Caco-2 (cell line): ENCODE data around the gene XRN2. TPM values are rescaled to one million over a fixed set of nuclear protein-coding genes. Genes with fewer than 3 reads are reported as not detected.

Experiments
- BruUV-seq: library from RNA; stranded (reverse); fragments of 400-500 nt; replicated peaks from 2 replicates; lab custom pipeline; 2021; lab: Mats Ljungman, UMichigan
- CTCF ChIA-PET: fragments of 300-600 bp; sonication (Branson Sonifier 250); formaldehyde crosslinking; loops from one replicate; lab custom pipeline; 2022; ENCODE audit warnings: antibody characterized with exemption; lab: Charles Lee
- POLR2A ChIA-PET: fragments of 300-600 bp; sonication (Branson Sonifier 250); formaldehyde crosslinking; loops from one replicate; lab custom pipeline; 2022; ENCODE audit warnings: antibody characterized with exemption; lab: Charles Lee
- DNase-seq, 2 experiments: peaks; one replicate each; pipeline versions ENCODE4 v3.0.0 to v3.0.0-alpha.2; 2020 to 2022
- H3K27me3 ChIP-seq: replicated peaks from 2 replicates; pipeline ENCODE4 v1.6.0; 2011; ENCODE audit warnings: low read length; ENCODE audit not compliant: control insufficient read depth, insufficient read depth
- H3K36me3 ChIP-seq: 2 replicates; pipeline ENCODE4 v1.5.1; 2011; ENCODE audit warnings: low read length; ENCODE audit not compliant: control insufficient read depth, insufficient read depth
- H3K4me1 ChIP-seq: fragments of 250-450 bp; sonication (Bioruptor Pico); 2 replicates; pipeline ENCODE4 v1.5.1; 2020; ENCODE audit warnings: mild to moderate bottlenecking
- H3K4me3 ChIP-seq: 2 replicates; pipeline ENCODE4 v1.5.1; 2011; ENCODE audit warnings: low read depth, mild to moderate bottlenecking, control low read depth, low read length
- H3K9me3 ChIP-seq: fragments of 250-450 bp; sonication (Bioruptor Pico); 2 replicates; pipeline ENCODE4 v1.5.1; 2020; ENCODE audit warnings: mild to moderate bottlenecking, moderate library complexity
- H3K27ac Mint-ChIP-seq: one replicate; pipeline ENCODE4 v1.8.0; 2022; ENCODE audit warnings: mixed read lengths; ENCODE audit not compliant: unreplicated experiment
- H3K27me3 Mint-ChIP-seq: one replicate; pipeline ENCODE4 v1.8.0; 2022; ENCODE audit warnings: mixed read lengths; ENCODE audit not compliant: insufficient read depth, unreplicated experiment
- H3K36me3 Mint-ChIP-seq: one replicate; pipeline ENCODE4 v1.8.0; 2022; ENCODE audit warnings: mild to moderate bottlenecking, mixed read lengths; ENCODE audit not compliant: insufficient read depth, unreplicated experiment
- H3K4me1 Mint-ChIP-seq: one replicate; pipeline ENCODE4 v1.8.0; 2022; ENCODE audit warnings: low read depth, mixed read lengths; ENCODE audit not compliant: unreplicated experiment
- H3K4me3 Mint-ChIP-seq: one replicate; pipeline ENCODE4 v1.8.0; 2022; ENCODE audit warnings: mild to moderate bottlenecking, moderate library complexity, mixed read lengths; ENCODE audit not compliant: unreplicated experiment
- H3K9me3 Mint-ChIP-seq: one replicate; pipeline ENCODE4 v1.8.0; 2022; ENCODE audit warnings: mixed read lengths; ENCODE audit not compliant: unreplicated experiment
- CTCF ChIP-seq, 2 experiments: fragments of 200-600 bp in 1 of 2; IDR thresholded peaks; 1 replicate in 1 of 2; 2 replicates in 1 of 2; pipeline versions ENCODE4 v1.5.1 to v1.8.0; 2011 to 2022; ENCODE audit warnings: antibody characterized with exemption in 1 of 2, control low read depth in 1 of 2, inconsistent platforms in 1 of 2, low read depth in 1 of 2, low read length in 1 of 2, mild to moderate bottlenecking in 1 of 2, moderate library complexity in 1 of 2; ENCODE audit not compliant: insufficient read depth in 1 of 2, severe bottlenecking in 1 of 2, unreplicated experiment in 1 of 2
- intact Hi-C: fragments of 100-400 bp; cut with micrococcal nuclease; formaldehyde crosslinking; loops from one replicate; pipeline ENCODE4 v1.10.0; 2022; ENCODE audit not compliant: unreplicated experiment
- total RNA-seq: library from RNA; stranded (reverse); gene quantifications from 2 replicates; pipeline ENCODE4 v1.2.3, GENCODE V29; 2022

The XRN2 gene
- total RNA-seq, 1 experiment from 2014 or later: 86.3 TPM

GRCh38 chr20:21393816-21394519 lies 90.8 kb downstream of the XRN2 start:
- H3K4me3 ChIP-seq: no peak overlapping the region
- H3K36me3 ChIP-seq: no peaks in the 10 kb centered on the region
- Mint-ChIP-seq H3K27me3 (no peaks in the 10 kb centered on the region), H3K4me3 (no peak overlapping the region), H3K27ac (no peak overlapping the region), H3K36me3 (peaks cover 31% of the 10 kb centered on the region), H3K4me1 (no peaks in the 10 kb centered on the region), H3K9me3 (no peaks in the 10 kb centered on the region)
- BruUV-seq: no TSS peak
- no peaks in the 10 kb centered on the region for H3K27me3 ChIP-seq
- POLR2A ChIA-PET: no interaction called here
- DNase-seq: no peak
- intact Hi-C loops: no loop called here
- CTCF ChIA-PET: no interaction called here
- no peak for TF ChIP-seq CTCF (IDR thresholded peaks at IDR 0.05; ENCODE audit: insufficient read depth in 1 of 2, low read depth in 1 of 2, low read length in 1 of 2, severe bottlenecking in 1 of 2, unreplicated experiment in 1 of 2)
- H3K9me3 ChIP-seq: no peaks in the 10 kb centered on the region
- no peaks in the 10 kb centered on the region for H3K4me1 ChIP-seq

- no peak overlapping the region for H3K27ac Mint-ChIP-seq
Measured at GRCh38 chr20:21394551-21394950, 91.4 kb downstream of the XRN2 start.

GRCh38 chr20:21395051-21395665 lies 92.0 kb downstream of the XRN2 start:
- Mint-ChIP-seq H3K36me3 (peaks cover 27% of the 10 kb centered on the region), H3K9me3 (no peaks in the 10 kb centered on the region), H3K4me1 (no peaks in the 10 kb centered on the region), H3K27ac (no peak overlapping the region), H3K4me3 (no peak overlapping the region), H3K27me3 (no peaks in the 10 kb centered on the region)
- Histone ChIP-seq H3K9me3 (no peaks in the 10 kb centered on the region), H3K27me3 (no peaks in the 10 kb centered on the region), H3K4me1 (no peaks in the 10 kb centered on the region), H3K36me3 (no peaks in the 10 kb centered on the region), H3K4me3 (no peak overlapping the region)
- intact Hi-C loops: no loop called here
- TF ChIP-seq CTCF (IDR thresholded peaks at IDR 0.05; ENCODE audit: insufficient read depth in 1 of 2, low read depth in 1 of 2, low read length in 1 of 2, severe bottlenecking in 1 of 2, unreplicated experiment in 1 of 2): no peak
- CTCF ChIA-PET: interaction anchor here (0.6 kb wide), 1 partner anchor 29 kb away, joined by 4 read pairs; no protein-coding TSS in a partner anchor
- POLR2A ChIA-PET: no interaction called here
- no peak for DNase-seq
- BruUV-seq: no TSS peak

More at GRCh38 chr20:21394551-21394950, 91.4 kb downstream of the XRN2 start:
- no peak overlapping the region for H3K4me3 Mint-ChIP-seq
- ChIA-PET CTCF (no interaction called here), POLR2A (no interaction called here)
- Histone ChIP-seq H3K36me3 (no peaks in the 10 kb centered on the region), H3K9me3 (no peaks in the 10 kb centered on the region), H3K4me3 (no peak overlapping the region), H3K27me3 (no peaks in the 10 kb centered on the region), H3K4me1 (no peaks in the 10 kb centered on the region)
- no peak for TF ChIP-seq CTCF (IDR thresholded peaks at IDR 0.05; ENCODE audit: insufficient read depth in 1 of 2, low read depth in 1 of 2, low read length in 1 of 2, severe bottlenecking in 1 of 2, unreplicated experiment in 1 of 2)
- no peaks in the 10 kb centered on the region for H3K9me3 Mint-ChIP-seq
- no peak for DNase-seq
- no peaks in the 10 kb centered on the region for H3K27me3 Mint-ChIP-seq
- peaks cover 31% of the 10 kb centered on the region for H3K36me3 Mint-ChIP-seq
- no peaks in the 10 kb centered on the region for H3K4me1 Mint-ChIP-seq
- intact Hi-C loops: no loop called here
- BruUV-seq: no TSS peak
